Activated CD4-positive, alpha-beta T cell treated with anti-CD3 and anti-CD28 coated beads, Interleukin-10, Interleukin-2, amounts not matched to agents 100 ng/mL and 50 ng/mL, durations not matched to agents 16 hours and 8 hours (primary cell): Measurements from ENCODE around the gene MAST4.
"Not testable (repeated sequence)": the region's sequence is repeated elsewhere in the genome, so short reads cannot be mapped to it uniquely, and the experiment has no call there.

Experiments
- DNase-seq: peaks from one replicate; pipeline ENCODE4 v3.0.0-alpha.2; 2020

Gene MAST4

DNA sequence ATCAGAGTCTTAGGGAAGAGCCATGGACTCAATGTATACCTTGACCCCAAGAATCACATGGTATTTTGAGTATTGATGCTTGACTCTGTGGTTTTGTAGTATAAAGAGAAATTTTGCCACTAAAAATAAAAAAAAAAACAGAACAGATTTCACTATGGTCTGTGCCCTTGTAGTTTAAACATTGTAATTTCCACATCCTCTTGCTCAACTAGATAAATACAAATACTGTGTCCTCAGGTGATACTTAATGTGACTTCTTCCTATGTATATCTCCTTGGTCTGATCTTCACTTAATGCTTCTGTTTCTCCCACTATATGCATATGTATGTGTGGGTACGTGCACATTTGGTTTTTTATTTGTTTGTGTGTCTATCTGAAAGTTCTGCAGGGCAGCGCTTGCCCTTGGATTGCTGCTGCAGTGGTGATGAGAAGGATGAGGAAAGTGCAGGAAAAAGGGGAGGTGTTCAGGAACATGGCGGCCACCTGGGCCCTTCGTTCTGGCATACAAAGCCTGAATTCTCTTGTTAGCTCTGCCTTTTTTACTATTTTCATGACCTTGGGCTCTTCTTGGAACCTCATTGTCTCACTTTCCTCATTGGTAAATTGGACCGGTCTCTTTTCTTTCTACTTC lies 222.2 kb downstream of the MAST4 start:
- no peak for DNase-seq

DNA sequence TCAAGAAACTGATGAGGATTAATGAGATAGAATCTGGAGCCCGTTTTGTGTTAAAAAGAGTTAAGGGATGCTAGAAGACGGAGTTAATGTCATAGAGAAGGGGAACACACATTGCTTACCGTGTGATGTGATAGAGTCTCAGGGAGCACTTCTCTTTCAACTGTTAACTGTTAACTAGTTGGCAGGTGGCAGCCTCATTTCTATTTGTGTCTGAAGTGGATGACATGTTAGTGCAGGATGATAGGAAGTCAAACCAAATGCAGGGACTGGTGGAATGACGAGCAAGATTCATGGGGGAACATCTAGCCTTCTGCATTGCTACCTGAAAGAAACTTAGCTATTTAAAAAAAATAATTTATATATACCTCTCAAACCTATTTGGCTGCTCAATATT lies 222.7 kb downstream of the MAST4 start:
- no peak for DNase-seq

DNA sequence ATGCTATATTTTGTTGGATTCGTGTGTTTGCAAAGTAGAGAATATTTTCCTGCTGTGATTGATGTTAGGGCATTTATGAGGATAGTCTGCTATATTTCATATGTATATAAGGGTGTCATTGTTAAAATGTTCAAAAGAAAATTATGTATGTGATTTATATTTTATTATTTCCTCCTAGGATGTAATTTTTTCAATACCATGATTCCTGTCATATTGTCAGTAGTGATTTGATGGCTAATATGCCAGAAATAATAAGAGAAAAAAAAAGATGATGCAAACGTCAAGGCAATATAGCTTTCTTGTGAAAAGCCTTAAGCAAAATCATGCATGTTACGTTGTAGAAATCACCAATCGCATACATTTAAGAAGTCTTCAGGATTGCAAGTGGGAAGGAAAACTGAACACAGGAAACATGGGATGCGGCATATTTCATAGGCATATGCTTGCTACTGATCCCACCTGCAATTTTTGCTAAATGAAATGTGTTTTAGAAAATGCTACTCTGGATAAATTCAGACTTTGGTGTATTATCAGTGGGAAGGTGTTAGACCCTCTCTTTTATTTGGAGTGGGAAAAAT lies 224.5 kb downstream of the MAST4 start:
- no peak for DNase-seq

DNA sequence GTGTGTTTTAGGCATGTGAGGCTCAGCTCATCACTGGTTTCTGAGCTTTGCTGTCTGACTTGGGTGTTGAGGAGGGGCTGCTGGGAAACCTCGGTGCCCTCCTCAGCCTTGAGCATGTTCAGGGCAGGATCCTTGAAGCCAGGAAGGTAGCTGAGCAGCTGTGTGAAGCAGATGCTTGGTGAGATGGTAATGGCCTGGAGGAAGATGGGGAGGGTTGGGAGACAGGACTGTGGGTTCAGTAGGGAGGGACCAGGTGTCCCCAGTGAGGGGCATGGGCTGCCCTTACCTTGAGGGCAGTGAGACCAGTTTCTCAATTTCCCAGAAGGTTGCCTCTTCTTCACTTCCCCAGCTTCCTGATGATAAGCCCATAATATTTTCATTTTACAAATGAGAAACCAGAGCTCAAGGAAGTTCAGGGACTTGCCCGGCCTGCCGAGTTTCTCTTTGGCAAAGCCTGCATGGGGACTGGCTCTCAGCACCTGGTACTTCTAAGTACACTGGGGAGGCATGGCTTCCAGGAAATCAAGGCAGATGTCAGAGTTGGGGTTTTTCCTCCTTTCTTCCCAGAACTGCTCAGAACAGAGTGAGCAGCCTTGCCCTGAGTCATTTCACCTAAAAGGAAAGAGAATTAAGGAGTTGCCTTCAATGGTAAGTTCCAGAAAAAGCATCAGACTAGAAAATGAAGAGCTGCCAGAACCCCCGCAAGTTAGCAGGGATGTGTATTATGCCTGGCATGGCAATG lies 225.7 kb downstream of the MAST4 start:
- peak; percentile 85 for DNase-seq

DNA sequence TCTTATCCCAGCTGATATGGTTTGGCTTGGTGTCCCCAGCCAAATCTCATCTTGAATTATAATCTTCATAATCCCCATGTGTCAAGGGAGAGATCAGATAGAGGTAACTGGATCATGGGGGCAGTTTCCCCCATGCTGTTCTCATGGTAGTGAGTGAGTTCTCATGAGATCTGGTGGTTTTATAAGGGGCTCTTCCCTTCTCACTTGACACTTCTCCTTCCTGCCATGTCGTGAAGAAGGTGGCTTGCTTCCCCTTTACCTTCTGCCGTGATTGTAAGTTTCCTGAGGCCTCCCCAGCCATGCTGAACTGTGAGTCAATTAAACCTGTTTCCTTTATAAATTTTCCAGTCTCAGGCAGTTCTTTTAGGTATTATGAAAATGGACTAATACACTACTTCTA lies 226.7 kb downstream of the MAST4 start:
- not testable (repeated sequence) for DNase-seq

DNA sequence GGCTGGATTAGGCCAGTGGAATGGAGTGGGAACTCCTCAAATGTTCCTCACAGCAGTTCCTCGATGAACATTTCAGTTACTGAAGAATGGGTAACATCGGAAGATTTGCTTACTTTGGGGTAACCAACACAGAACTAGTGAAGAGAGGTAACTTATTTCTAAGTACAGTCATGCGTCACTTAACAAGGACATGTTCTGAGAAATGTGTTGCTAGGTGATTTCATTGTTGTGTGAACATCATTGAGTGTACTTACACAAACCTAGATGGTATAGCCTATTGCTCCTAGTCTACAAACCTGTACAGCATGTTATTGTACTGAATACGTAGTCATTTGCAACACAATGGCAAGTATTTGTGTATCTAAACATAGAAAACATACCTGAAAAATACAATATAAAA lies 228.3 kb downstream of the MAST4 start:
- DNase-seq = peak; percentile 48

DNA sequence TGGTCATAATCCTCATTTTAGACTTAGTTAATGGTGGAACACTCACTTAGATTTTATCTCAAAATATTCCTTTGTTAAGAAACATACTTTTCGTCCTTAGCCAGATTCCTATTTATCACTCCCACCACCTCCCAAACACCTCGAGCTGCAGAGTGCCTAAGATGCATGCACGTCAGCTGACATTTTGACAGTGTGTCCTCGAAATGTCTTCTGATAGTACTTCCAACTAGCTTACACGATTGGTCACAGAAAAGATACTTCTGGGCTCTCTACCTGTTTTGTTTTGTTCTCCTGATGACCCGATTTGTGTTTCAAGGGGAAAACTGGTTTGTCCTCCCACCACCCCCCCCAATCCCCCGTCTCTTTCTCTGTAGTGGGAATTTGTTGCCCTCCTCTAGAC lies 230.1 kb downstream of the MAST4 start:
- no peak for DNase-seq

DNA sequence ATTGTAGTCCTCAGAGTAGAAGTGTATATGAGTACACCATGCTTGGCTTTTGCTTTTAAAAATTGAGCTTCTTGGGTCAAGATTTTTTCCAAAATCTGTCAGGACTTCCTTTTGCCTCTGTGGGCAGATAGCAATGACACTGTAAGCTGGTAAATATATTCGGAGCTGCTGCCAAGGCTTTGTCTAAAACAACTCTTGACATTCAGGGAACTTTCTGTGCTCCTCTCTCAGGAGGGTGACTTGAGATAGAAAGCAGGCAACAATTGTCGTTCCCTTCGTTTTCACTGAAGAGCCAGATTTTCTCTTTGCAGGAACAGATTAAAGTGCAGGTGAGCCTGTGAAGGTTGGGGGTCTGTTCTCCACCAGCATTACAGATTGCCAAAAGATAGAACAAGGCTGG lies 230.5 kb downstream of the MAST4 start:
- no peak for DNase-seq

DNA sequence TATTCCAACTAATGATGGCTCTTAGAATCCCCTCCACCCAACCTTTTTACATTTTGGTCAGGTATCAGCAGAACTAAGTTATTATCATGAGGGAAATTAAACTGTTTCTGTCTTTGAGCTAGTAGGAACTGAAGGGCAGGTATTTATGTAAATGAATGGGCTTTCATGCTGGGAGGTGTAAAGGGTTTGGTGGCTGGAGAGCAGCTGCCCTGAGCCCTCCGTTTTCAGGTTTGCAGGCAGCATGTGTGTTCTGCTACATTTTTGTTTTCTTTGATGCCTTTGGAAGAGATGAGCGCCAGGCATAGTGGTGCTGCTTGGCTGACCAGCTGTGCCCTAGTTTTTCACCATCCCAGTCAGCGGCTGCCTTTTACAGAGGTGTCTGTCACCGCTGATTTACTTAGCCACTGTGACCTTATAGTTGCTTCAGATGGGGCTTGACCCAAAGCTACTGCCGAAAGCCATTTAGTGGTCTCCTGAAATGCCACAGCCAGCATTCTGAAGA lies 231.9 kb downstream of the MAST4 start:
- no peak for DNase-seq

DNA sequence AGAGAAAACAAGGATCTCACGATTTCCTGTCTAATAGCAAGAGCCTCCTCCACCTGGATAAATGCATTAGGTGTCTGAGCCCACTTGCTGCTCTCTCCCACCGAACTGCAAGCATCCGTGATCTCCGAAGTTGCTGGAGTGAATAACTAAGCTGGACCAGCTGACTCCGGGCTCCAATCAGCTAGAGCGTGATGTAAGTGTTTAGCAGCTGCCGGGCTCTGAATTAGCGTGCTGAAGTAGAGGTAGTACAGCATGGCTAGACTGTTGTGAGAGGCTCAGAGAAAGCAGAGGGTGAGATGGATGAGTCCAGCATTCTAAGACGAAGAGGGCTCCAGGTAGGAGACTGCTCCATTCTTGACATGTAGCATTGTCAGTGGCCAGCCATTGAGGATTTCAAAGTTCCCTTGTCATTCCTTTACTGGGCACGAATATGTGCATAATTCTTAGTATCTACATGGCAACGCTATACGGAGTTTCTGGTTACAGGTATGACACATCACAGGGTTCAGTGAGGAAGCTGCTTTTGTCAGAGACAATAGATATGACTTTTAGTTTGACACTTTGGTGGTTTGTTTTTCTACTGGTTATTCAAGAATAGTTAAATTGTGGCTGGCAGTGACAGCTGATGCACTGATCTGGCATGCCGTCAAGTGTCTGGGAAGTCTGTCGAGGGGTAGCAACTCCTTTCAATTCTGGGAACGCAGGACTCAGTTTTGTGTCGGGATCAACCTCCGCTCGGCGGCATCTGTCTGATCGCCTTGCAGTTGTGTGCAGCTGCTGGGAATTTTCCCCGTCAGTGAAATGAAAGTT lies 232.6 kb downstream of the MAST4 start:
- peak; percentile 87 for DNase-seq

DNA sequence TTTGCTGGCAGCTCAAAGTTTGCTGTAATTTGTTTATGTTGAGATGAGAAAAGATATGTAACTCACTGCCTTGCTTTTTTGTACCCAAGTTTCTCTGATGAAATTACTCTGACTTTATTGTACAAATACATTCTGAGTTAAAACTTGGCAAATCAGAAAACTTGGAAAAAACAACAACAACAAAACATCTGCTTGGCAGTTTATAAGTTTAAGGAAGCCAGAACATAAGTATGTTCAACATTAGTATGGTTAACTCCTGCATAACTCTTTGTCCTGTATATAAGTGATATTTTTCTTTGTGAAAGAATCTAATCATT lies 233.1 kb downstream of the MAST4 start:
- no peak for DNase-seq

DNA sequence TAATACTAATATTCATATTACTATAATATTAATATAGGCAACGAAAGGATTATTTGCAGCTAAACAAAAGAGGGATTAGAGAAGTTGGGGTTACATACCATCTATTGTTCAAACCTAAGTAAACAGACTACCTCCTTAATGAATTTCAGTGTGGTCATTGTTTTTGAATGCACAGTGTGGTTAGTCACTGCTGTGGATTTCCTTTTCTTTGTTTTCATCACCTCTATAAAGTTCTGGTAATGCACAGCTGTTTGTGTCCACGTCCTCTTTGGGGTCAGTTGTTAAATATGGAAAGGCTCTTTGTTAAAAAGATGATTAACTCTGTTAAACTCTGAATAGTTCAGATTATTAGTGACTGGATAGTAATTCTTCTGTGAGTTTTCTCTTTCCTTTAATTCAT lies 233.6 kb downstream of the MAST4 start:
- DNase-seq = peak; percentile 28

DNA sequence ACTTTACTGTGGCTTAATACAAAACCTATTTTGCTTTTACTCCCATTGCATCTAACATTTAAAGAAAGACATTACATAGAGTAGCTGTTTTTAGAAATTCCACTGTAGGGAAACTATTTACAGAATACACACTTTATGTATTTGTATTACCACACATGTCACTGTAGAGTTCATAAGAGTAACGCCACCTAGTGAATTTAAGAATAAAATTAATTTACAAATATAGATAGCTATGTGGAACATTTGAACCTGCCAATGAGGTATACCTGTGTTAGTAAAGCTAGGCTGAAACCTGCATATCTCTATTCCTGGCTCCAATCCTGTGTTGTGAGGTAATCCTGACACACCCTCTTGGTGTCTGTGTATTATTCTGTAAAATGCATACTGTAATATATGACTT lies 234.4 kb downstream of the MAST4 start:
- DNase-seq = no peak

DNA sequence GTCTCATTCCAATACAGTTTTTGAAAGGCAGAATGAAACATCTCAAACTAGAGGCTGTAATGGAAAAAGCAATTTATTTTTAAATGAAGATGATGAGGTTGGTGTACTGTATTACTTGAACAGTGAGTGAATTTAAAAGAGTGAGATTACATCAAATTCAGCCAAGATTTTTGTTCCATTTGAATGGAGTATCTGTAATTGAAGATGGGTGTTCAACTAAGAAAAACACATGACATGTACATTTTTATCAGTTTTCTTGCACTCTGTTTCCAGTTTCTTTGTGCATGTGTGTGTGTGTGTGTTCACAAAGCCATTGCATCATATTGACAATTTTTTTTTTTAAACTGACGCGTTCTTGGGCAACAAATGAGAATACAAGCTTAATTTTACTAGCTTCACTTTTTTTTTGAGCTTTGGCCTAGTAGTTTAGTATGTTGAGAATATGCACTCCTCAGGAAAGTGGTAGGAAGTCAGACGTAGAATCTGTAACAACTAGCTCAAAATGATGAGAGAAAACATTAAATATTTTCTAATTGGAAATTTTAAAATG lies 243.5 kb downstream of the MAST4 start:
- DNase-seq = no peak

DNA sequence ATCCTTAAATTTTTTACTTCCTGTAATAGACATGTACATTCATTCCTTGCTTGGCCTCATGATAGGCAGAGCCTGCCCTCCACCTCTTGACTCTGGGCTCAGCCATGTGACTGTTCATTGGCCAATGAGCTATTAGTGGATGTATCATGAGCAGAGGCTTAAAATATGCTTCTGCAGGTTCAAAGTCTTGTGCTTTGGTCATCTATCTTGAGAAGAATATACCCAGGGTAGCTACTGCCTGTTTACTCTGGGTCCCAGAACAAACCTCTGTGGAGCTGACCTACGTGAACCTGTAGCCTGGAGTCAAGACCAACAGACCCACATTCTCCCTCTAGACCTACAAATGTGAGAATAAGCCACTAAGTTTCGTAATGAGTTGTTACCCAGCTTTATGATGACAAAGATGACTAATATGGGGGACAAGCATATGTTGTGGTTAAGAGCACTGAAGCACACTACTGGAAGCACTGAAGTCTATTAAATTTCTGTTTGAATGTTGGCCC lies 244.4 kb downstream of the MAST4 start:
- DNase-seq = peak; percentile 94

DNA sequence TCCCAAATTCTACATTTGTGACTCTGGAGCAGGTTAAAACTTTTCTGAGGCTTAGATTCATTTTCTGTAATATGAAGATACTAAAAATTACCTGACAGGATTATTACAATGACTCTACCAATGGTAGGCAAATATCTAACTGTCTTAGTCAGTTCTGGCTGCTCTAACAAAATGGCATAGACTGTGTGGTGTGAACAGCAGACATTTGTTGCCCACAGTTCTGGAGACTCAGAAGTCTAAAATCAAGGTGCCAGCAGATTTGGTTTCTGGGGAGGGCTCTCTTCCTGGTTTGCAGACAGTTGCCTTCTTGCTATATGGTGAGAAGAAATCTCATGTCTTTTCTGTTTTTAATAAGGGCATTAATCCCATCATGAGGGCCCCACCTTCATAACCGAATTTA lies 245.1 kb downstream of the MAST4 start:
- DNase-seq = peak; percentile 58

DNA sequence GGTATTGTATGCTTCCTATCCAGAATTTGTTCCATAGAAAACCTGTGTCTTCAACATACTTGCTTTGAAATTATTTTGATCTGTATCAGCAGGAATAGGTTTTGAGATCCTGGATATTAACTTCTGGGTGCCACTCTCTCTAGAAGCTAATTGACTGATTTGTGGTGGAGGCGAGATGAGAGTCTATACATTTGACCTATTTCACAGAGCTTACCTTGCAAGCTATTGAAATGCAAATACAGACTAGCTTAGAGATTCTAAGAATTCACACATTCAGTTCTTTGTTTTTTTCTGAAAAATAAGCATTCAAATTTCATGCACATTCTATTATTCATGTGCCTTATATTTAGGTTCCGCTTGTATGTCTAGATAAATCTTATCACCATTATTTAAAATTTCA lies 246.3 kb downstream of the MAST4 start:
- peak; percentile 23 for DNase-seq

DNA sequence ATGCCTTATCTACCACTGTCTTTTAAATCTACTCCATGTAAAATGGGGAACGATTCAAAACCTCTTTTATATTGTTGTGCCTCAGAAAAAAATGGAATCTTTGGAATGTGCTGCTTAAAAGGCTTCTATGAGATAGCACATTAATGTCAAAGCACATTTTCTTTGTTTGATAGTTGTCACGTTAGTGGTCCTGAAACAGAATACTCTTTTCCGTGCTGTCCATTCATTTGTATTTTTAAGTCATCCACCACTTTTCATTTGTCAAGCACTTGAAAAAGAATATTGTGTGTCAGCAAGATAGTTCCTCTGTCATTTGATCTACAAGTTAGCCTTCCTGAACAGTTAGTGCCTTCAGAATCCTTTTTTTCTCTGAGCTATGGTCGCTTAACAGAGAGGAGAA lies 246.9 kb downstream of the MAST4 start:
- no peak for DNase-seq

DNA sequence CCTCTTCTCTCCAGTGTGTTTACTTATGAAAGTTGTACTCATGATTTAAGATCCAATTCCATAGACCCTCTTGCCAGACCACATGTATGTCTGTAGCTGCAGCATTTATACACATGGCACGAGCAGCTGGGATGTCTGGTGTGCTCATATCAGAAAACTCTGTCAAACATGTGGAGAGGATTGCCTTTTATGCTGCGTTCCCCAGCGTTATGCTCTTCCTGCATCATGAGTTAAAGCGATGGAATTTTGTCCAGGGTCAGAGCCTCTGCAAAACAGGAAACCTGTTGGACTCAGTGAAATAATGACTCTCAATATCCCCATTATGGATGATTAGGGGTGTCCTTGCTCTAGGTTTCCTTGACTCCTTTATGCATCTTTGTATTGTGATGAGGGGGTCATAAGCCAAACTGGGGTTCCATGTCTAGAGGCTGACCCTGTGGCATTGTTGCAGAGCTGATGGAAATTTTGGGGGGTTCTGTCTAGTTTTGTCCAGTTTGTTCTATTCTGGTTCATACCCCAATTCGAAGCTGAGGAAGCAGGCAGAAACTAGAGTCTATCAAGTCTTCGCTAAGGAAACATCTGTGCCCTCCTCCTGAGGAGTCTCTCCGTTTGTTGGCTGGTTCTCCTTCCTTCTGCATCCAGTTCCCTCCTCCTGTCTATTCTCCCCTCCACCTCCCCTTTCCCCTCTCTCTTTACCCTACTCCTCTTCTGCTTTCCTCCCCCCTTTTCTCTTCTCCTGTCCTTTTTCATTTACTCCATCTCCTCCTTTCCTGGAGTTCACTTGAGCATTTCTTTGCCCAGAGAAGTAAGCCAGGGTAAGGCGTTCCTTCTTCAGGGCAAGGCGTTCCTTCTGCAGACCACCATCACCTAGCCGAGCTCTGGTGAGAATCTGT lies 252.8 kb downstream of the MAST4 start:
- DNase-seq = no peak

DNA sequence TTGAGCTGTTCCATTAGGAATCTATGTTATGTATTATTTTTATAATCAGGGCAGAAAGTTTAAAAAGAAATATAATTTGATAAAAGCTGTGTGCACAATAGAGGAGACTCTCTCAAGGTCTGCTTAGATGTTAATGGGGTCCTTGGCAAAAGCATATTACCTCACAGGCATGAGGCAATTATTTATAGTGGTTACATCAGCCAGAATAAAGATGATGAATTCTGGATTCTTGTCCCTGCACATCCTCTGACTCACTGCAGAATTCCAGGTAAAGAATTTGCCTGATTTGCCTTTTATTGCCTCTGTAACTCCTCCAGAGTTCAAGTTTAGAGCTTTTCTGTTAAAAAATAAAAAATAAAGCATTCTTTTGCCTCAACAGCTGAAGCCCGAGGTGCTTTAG lies 253.6 kb downstream of the MAST4 start:
- no peak for DNase-seq

DNA sequence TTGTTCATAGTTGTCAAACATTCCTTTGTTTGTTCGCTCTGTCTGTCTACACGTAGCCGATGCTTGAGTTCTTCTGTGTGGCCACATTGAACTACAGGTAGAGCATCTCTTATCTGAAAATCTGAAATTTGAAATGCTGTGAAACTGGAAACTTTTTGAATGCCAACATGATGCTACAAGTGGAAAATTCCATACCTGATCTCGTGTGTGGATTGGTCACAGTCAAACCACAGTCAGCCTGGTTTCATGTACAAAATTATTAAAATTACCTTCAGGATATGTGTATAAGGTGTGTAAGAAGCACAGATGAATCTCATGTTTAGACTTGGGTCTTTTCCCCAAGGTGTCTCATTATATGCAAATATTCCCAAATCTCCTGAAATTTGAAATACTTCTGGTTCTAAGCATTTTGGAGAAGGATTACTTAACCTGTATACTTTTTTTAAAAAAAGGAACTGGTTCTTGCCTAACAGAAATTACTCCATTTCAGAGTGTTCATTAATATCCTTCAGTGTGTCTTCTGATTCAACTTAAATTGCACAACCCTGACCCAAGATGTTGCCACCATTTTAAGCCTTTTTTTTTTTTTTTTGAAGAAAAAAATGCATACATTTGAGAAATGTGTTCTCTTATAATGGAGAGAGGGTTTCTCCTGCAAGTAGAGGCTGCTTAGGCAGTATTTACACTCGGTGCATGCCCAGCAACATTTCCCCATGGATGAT lies 254.3 kb downstream of the MAST4 start:
- DNase-seq = no peak
